HG03457 (cell line): ENCODE results near the gene HSD3B7.
A peak's percentile ranks its signal among the peaks of the same experiment; 100 is the strongest.
"Not testable (repeated sequence)": the region's sequence is repeated elsewhere in the genome, so short reads cannot be mapped to it uniquely, and the experiment has no call there.

Experiments used
- ATAC-seq: cut with Tn5 transposase; IDR thresholded peaks from one replicate; pipeline ENCODE4 v1.9.1; 2021; ENCODE audit warnings: moderate number of reproducible peaks; ENCODE audit not compliant: unreplicated experiment

Gene HSD3B7

GRCh38 chr16:31017756-31018155 is 32.7 kb downstream of the HSD3B7 start:
- not testable (repeated sequence) for ATAC-seq

DNA sequence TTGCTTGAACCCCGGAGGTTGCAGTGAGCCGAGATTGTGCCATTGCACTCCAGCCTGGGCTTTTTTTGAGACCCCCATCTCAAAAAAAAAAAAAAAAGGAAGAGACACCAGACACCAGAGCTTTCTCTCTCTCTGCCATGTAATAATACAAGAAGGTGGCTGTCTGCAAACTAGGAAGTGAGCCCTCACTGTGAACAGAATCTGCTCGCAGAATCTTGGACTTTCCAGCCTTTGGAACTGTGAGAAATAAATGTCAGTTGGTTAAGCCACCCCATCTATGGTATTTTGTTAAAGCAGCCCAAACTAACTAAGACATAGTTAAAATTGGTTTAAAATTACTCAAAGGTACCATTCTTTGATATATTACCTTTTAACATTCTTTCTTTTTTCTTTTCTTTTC is 35.5 kb downstream of the HSD3B7 start:
- no peak for ATAC-seq

GRCh38 chr16:31022544-31023251 is 37.7 kb downstream of the HSD3B7 start:
- no peak for ATAC-seq

- ATAC-seq: no peak
Observed at GRCh38 chr16:31023252-31023602, 38.2 kb downstream of the HSD3B7 start.

- ATAC-seq: no peak
Observed at GRCh38 chr16:31023627-31024226, 38.7 kb downstream of the HSD3B7 start.

- no peak for ATAC-seq
Observed at GRCh38 chr16:31025339-31025738, 40.3 kb downstream of the HSD3B7 start.

- ATAC-seq: no peak
Observed at GRCh38 chr16:31029272-31029671, 44.3 kb downstream of the HSD3B7 start.

GRCh38 chr16:31031276-31031675 is 46.3 kb downstream of the HSD3B7 start:
- ATAC-seq: no peak

- ATAC-seq: peak; percentile 53
Observed at GRCh38 chr16:31032736-31033708, 48.0 kb downstream of the HSD3B7 start, which contains the start of gene STX4. Gene STX4, plus strand, starts transcription at chr16:31033558. Its CDS starts 248 bp downstream, at chr16:31033806.

- ATAC-seq: peak; percentile 38
Observed at GRCh38 chr16:31033709-31034492, 48.9 kb downstream of the HSD3B7 start.

DNA sequence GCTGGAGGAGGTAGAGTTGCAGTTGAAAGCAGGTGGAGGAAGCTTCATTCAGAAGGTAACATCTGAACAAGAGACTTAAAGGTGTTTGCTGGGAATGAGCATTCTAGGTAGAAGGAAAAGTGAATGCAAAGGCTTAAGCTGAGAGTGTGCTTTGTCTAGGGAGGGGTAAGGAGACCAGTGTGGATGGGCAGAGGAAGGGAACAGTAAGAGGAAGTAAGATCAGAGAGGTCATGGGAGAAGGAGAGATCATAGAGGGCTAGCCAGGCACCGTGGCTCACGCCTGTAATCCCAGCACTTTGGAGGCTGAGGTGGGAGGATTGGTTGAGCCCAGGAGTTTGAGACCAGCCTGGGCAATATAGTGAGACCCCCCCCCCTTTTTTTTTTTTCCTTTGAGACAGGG is 51.7 kb downstream of the HSD3B7 start:
- ATAC-seq: no peak
